Measurements from ENCODE around the gene CD180.

GRCh38 chr5:67243349-67243748, 46.8 kb upstream of the CD180 start:
- TF ChIP-seq CTCF (IDR thresholded peaks at IDR 0.05; ENCODE audit: extremely low read depth in 1 of 2, insufficient read depth in 1 of 2, low read depth in 1 of 2, low read length in 2 of 2), result no peak
- no peak for TF ChIP-seq JUN (IDR thresholded peaks at IDR 0.05; ENCODE audit: borderline replicate concordance, insufficient read depth, insufficient read length, low read depth)
- TF ChIP-seq EZH2 (IDR thresholded peaks at IDR 0.05; ENCODE audit: borderline replicate concordance, low read depth, low read length, severe bottlenecking), result no peak
- no peak for TF ChIP-seq POLR2AphosphoS5 (IDR thresholded peaks at IDR 0.05; ENCODE audit: insufficient read depth, low read depth, low read length)
